A549 (cell line): Measurements from ENCODE around the gene AARSD1. TPM values are rescaled to one million over a fixed set of nuclear protein-coding genes. Genes with fewer than 3 reads are reported as not detected.
"Not testable (repeated sequence)": the region's sequence is repeated elsewhere in the genome, so short reads cannot be mapped to it uniquely, and the experiment has no call there.

ENCODE experiments used
- ATAC-seq, 2 experiments: fragments of 200-7000 bp in 1 of 2; fragments of >200 bp in 1 of 2; cut with Nextera tagmentation in 1 of 2; cut with Tn5 transposase in 1 of 2; 3 replicates each; pipeline versions ENCODE4 v1.8.0 to v1.9.1; 2018 to 2020; ENCODE audit warnings: mild to moderate bottlenecking in 1 of 2, moderate library complexity in 1 of 2
- CTCF ChIA-PET: fragments of 300-600 bp; sonication (Branson Sonifier 250); formaldehyde crosslinking; extraction: SDS; loops from one replicate; lab custom pipeline; 2021; ENCODE audit warnings: antibody characterized with exemption, inconsistent platforms; lab: Yijun Ruan, JAX
- POLR2A ChIA-PET: fragments of 350-600 bp; formaldehyde crosslinking; extraction: SDS; loops from one replicate; lab custom pipeline; 2021; ENCODE audit warnings: antibody characterized with exemption, inconsistent platforms; lab: Yijun Ruan, JAX
- DNase-seq, 2 experiments: peaks; one replicate each; pipeline versions ENCODE4 v3.0.0 to v3.0.0-alpha.2; 2011 to 2016; ENCODE audit warnings: low read depth in 1 of 2, low spot score in 1 of 2
- FAIRE-seq: peaks from 2 replicates; lab custom pipeline; 2011; peaks lifted over from hg19 to GRCh38; lab: Jason Lieb, UNC
- H3K27ac ChIP-seq, 2 experiments: fragments of >200 bp; sonication (Bioruptor Twin); formaldehyde crosslinking; 3 replicates each; pipeline ENCODE4 v1.5.1; 2016 to 2017
- H3K4me1 ChIP-seq: fragments of >200 bp; sonication (Bioruptor Twin); formaldehyde crosslinking; 3 replicates; pipeline ENCODE4 v1.6.1; 2016
- H3K4me2 ChIP-seq: fragments of >200 bp; sonication (Bioruptor Twin); formaldehyde crosslinking; 3 replicates; pipeline ENCODE4 v1.6.1; 2016
- H3K4me3 ChIP-seq: fragments of >200 bp; sonication (Bioruptor Twin); formaldehyde crosslinking; 3 replicates; pipeline ENCODE4 v1.5.1; 2016
- H3K9me3 ChIP-seq: fragments of >200 bp; sonication (Bioruptor Twin); formaldehyde crosslinking; 3 replicates; pipeline ENCODE4 v1.6.1; 2016
- CHD2 ChIP-seq: fragments of 150-350 bp; IDR thresholded peaks from 2 replicates; pipeline ENCODE4 v1.6.1; 2014; ENCODE audit warnings: low read length; ENCODE audit not compliant: partially characterized antibody
- EP300 ChIP-seq, 2 experiments: fragments of >200 bp; sonication (Bioruptor Twin); formaldehyde crosslinking; IDR thresholded peaks; 2 replicates in 1 of 2; 3 replicates in 1 of 2; pipeline ENCODE4 v1.6.1; 2016 to 2017
- FOSB ChIP-seq: fragments of 250-450 bp; sonication (Bioruptor Pico); IDR thresholded peaks from 2 replicates; pipeline ENCODE4 v1.5.0; 2020; ENCODE audit warnings: mild to moderate bottlenecking, moderate library complexity
- FOXS1 ChIP-seq: fragments of 250-450 bp; sonication (Bioruptor Pico); IDR thresholded peaks from 2 replicates; pipeline ENCODE4 v1.5.0; 2020; ENCODE audit warnings: mild to moderate bottlenecking, moderate library complexity
- HOXA7 ChIP-seq: fragments of 250-450 bp; sonication (Bioruptor Pico); IDR thresholded peaks from 2 replicates; pipeline ENCODE4 v1.5.0; 2020; ENCODE audit warnings: mild to moderate bottlenecking, moderate library complexity
- MYC ChIP-seq: IDR thresholded peaks from 2 replicates; pipeline ENCODE4 v1.6.1; 2012; ENCODE audit warnings: mild to moderate bottlenecking, inconsistent platforms, low read length, improper control_type of control experiment, borderline replicate concordance
- NPAS2 ChIP-seq: fragments of 250-450 bp; sonication (Bioruptor Pico); IDR thresholded peaks from 2 replicates; pipeline ENCODE4 v1.8.0; 2022; ENCODE audit warnings: mild to moderate bottlenecking, moderate library complexity, borderline replicate concordance
- POLR2A ChIP-seq: IDR thresholded peaks from 2 replicates; pipeline ENCODE4 v1.6.1; 2012; ENCODE audit warnings: mild to moderate bottlenecking, low read length
- RAD21 ChIP-seq, 2 experiments: fragments of >200 bp in 1 of 2; sonication (Bioruptor Twin) in 1 of 2; formaldehyde crosslinking in 1 of 2; IDR thresholded peaks in 1 of 2; conservative IDR thresholded peaks in 1 of 2; 2 replicates in 1 of 2; 3 replicates in 1 of 2; pipeline ENCODE4 v1.6.1; 2012 to 2018; ENCODE audit warnings: inconsistent platforms in 1 of 2
- RNF2 ChIP-seq: fragments of 200-600 bp; sonication (generic); IDR thresholded peaks from 2 replicates; pipeline ENCODE4 v1.6.1; 2016; ENCODE audit warnings: low read depth, mild to moderate bottlenecking, antibody characterized with exemption, moderate library complexity, borderline replicate concordance
- TFCP2L1 ChIP-seq: fragments of 250-450 bp; sonication (Bioruptor Pico); IDR thresholded peaks from 2 replicates; pipeline ENCODE4 v1.5.0; 2021; ENCODE audit warnings: mild to moderate bottlenecking
- ZC3H11A ChIP-seq: fragments of 450-650 bp; IDR thresholded peaks from 2 replicates; pipeline ENCODE4 v1.6.1; 2014; ENCODE audit warnings: antibody characterized with exemption, mild to moderate bottlenecking
- WGBS: methylation state at CpG from one replicate; pipeline ENCODE4 v1.1.6; 2017; ENCODE audit errors: missing lambda C conversion rate; 5-methylcytosine and 5-hydroxymethylcytosine counted together
- polyA plus RNA-seq, 4 experiments: library from polyadenylated mRNA; depleted of rRNA in 3 of 4; stranded (reverse); fragments of >200 nt; fragmentation: RNase III in 1 of 4; extraction: RNeasy Plus Mini Kit Qiagen cat#74134 plus additional on column Dnase treatment in 1 of 4; gene quantifications; 2 replicates in 3 of 4; 3 replicates in 1 of 4; pipeline ENCODE4 v1.2.3, GENCODE V29; 2011 to 2017
- TF ChIP-seq, protein P1 (sequence below): fragments of >200 bp; sonication (Bioruptor Twin); formaldehyde crosslinking; IDR thresholded peaks from 2 replicates; pipeline ENCODE4 v1.6.1; 2016
- TF ChIP-seq, protein P2 (sequence below): fragments of >200 bp; sonication (Bioruptor Twin); formaldehyde crosslinking; IDR thresholded peaks from 3 replicates; pipeline ENCODE4 v1.6.1; 2016
- TF ChIP-seq, protein P3 (sequence below): fragments of 250-450 bp; sonication (Bioruptor Pico); IDR thresholded peaks from 2 replicates; pipeline ENCODE4 v1.5.0; 2021; ENCODE audit warnings: mild to moderate bottlenecking, moderate library complexity, borderline replicate concordance
- TF ChIP-seq, protein P4 (sequence below): fragments of >200 bp; sonication (Bioruptor Twin); formaldehyde crosslinking; IDR thresholded peaks from 3 replicates; pipeline ENCODE4 v1.5.1; 2016

The AARSD1 gene
- polyA plus RNA-seq, 2 of the 4 experiments (the other 2 are of a cell fraction) = 66.6 to 70.7 TPM

DNA sequence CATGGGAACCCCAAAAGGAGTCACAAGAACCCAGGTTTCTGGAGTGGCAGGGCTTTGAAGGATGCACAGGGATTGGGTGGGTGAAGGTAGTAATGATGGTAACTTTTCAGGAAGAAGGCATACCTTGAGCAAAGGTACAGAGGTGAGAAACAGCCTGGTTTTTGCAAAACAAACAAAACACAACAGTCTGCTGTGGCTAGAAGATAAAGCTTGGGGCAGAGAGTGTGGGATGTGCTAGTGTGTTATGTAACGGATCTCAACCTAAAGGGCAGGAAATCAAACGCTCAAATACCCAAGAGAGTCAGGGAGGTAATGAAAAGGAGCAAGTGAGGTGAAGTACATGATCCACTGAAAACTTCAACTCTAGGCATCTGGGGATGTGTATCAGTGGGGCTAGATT, 11.0 kb upstream of the AARSD1 start:
- H3K4me2 ChIP-seq = no peak overlapping the region
- TF ChIP-seq, protein P1, sequence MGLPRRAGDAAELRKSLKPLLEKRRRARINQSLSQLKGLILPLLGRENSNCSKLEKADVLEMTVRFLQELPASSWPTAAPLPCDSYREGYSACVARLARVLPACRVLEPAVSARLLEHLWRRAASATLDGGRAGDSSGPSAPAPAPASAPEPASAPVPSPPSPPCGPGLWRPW = no peak
- TF ChIP-seq EP300 (IDR thresholded peaks at IDR 0.05) (no peak), POLR2A (no peak), NPAS2 (CRISPR knock-in tag) (no peak), HOXA7 (CRISPR knock-in tag) (no peak), FOSB (CRISPR knock-in tag) (no peak)
- TF ChIP-seq, protein P2, sequence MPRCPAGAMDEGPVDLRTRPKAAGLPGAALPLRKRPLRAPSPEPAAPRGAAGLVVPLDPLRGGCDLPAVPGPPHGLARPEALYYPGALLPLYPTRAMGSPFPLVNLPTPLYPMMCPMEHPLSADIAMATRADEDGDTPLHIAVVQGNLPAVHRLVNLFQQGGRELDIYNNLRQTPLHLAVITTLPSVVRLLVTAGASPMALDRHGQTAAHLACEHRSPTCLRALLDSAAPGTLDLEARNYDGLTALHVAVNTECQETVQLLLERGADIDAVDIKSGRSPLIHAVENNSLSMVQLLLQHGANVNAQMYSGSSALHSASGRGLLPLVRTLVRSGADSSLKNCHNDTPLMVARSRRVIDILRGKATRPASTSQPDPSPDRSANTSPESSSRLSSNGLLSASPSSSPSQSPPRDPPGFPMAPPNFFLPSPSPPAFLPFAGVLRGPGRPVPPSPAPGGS = no peak
- H3K4me1 ChIP-seq = peaks cover 7% of the 10 kb centered on the region; the same call in 2 of the 3 replicates
- FAIRE-seq = no peak
- ATAC-seq = no peak
- ChIA-PET CTCF (interaction anchor here (1.0 to 1.4 kb wide), 4 partner anchors 12 to 38 kb away, joined by 3 to 5 read pairs (median 3); partner anchors contain the start of genes AARSD1 and RPL27), POLR2A (interaction anchor here (2.4 kb wide), 1 partner anchor 23 kb away, joined by 9 read pairs; the partner anchor contains the start of gene RPL27)
- no peak for DNase-seq
- WGBS = 53% methylated on average over 2 of the region's 2 CpGs
- no peaks in the 10 kb centered on the region for H3K9me3 ChIP-seq
- no peak overlapping the region for H3K4me3 ChIP-seq
- no peak overlapping the region for H3K27ac ChIP-seq

DNA sequence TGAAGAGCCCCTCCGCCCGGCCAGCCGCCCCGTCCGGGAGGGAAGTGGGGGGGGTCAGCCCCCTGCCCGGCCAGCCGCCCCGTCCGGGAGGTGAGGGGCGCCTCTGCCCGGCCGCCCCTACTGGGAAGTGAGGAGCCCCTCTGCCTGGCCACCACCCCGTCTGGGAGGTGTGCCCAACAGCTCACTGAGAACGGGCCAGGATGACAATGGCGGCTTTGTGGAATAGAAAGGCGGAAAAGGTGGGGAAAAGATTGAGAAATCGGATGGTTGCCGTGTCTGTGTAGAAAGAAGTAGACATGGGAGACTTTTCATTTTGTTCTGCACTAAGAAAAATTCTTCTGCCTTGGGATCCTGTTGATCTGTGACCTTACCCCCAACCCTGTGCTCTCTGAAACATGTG, 9.1 kb upstream of the AARSD1 start:
- H3K27ac ChIP-seq, H3K4me3 ChIP-seq, H3K4me2 ChIP-seq, DNase-seq, ATAC-seq, H3K4me1 ChIP-seq, FAIRE-seq, H3K9me3 ChIP-seq, CTCF ChIA-PET: not testable (repeated sequence)
- WGBS = 68% methylated on average over 6 of the region's 18 CpGs
- POLR2A ChIA-PET = interaction anchor here (2.4 kb wide), 1 partner anchor 25 kb away, joined by 9 read pairs; the partner anchor contains the start of gene RPL27

DNA sequence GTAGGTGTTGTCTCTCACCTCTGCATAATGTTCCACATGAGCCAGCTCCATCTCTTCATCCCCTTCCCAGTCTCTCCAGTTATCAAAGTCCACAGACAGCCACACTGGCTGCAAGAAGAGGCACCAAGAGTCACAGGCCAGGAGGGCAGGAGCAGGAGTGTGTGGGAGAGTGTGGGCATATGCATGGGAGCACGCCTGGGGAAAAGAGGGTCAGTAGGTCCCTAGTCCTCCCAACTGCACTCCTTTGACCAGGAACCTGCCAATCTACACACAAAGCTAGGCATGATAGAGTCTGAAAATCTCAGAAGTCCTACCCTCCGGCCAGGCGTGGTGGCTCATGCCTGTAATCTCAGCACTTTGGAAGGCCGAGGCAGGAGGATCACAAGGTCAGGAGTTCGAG, 7.3 kb upstream of the AARSD1 start:
- Histone ChIP-seq H3K9me3 (no peaks in the 10 kb centered on the region), H3K4me2 (no peak overlapping the region), H3K4me3 (no peak overlapping the region), H3K27ac (no peak overlapping the region), H3K4me1 (no peaks in the 10 kb centered on the region; the same call in 2 of the 3 replicates)
- ChIA-PET POLR2A (no interaction called here), CTCF (interaction anchor here (1.1 to 4.5 kb wide), 4 partner anchors 12 to 129 kb away, joined by 3 to 28 read pairs (median 4); partner anchors contain the start of gene RPL27)
- no peak for TF ChIP-seq RNF2
- TF ChIP-seq ZC3H11A = no peak
- no peak for TF ChIP-seq FOXS1
- no peak for TF ChIP-seq MYC
- TF ChIP-seq, protein P3, sequence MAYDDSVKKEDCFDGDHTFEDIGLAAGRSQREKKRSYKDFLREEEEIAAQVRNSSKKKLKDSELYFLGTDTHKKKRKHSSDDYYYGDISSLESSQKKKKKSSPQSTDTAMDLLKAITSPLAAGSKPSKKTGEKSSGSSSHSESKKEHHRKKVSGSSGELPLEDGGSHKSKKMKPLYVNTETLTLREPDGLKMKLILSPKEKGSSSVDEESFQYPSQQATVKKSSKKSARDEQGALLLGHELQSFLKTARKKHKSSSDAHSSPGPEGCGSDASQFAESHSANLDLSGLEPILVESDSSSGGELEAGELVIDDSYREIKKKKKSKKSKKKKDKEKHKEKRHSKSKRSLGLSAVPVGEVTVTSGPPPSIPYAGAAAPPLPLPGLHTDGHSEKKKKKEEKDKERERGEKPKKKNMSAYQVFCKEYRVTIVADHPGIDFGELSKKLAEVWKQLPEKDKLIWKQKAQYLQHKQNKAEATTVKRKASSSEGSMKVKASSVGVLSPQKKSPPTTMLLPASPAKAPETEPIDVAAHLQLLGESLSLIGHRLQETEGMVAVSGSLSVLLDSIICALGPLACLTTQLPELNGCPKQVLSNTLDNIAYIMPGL = no peak
- TF ChIP-seq, protein P2 = no peak
- TF ChIP-seq TFCP2L1 (CRISPR knock-in tag) = no peak
- no peak for TF ChIP-seq CHD2
- no peak for TF ChIP-seq RAD21 (conservative IDR thresholded peaks at IDR 0.05 in 1 of 2, IDR thresholded peaks at IDR 0.05 in 1 of 2)
- TF ChIP-seq, protein P4, sequence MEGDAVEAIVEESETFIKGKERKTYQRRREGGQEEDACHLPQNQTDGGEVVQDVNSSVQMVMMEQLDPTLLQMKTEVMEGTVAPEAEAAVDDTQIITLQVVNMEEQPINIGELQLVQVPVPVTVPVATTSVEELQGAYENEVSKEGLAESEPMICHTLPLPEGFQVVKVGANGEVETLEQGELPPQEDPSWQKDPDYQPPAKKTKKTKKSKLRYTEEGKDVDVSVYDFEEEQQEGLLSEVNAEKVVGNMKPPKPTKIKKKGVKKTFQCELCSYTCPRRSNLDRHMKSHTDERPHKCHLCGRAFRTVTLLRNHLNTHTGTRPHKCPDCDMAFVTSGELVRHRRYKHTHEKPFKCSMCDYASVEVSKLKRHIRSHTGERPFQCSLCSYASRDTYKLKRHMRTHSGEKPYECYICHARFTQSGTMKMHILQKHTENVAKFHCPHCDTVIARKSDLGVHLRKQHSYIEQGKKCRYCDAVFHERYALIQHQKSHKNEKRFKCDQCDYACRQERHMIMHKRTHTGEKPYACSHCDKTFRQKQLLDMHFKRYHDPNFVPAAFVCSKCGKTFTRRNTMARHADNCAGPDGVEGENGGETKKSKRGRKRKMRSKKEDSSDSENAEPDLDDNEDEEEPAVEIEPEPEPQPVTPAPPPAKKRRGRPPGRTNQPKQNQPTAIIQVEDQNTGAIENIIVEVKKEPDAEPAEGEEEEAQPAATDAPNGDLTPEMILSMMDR = no peak
- DNase-seq = no peak
- WGBS = 67% methylated on average over 5 of the region's 5 CpGs
- ATAC-seq = peak; percentile 21 to 52; a peak in 3 of 6 replicates
- FAIRE-seq = no peak
